Measurements from ENCODE around the gene TMEM248. TPM values are rescaled to one million over a fixed set of nuclear protein-coding genes. Genes with fewer than 3 reads are reported as not detected.

The TMEM248 gene
- total and polyA plus RNA-seq, 2 donors (not counting 1 experiment from before 2014, with no cell fraction given), result 114 to 131 TPM

DNA sequence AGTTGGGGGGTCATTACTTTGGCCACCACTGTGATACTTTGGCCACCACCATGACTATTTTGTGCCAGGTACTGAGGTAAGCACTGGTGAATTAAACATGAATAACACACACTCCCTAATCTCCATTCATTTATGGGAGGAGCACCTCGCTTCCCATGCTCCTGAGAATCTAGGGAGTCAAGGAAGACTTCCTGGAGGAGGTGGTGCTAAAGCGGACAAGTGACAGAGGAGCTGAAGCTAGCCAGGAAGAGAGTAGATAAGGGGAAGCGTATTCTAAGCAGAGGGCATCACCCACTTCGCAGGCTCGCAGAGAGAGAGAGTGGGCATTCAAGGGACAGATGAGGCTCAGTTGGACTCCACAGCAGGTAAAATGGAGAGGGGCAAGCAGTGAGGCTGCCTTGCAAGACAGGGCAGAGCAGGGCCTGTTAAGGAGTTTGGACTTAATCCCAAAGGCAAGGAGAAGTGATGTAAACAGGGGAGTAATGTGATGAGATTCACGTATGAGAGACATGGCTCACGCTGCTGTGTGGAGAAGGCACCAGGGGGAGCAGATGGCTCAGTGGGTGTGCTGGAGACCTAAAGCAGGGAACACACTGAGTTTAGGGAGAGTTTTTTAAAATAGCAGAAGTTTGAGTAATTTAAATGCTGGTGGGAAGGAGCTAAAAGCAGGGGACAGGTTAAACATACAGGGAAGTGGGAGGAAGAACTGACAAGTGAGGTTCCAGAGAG lies 21.3 kb upstream of the TMEM248 start:
- Mint-ChIP-seq H3K27me3 (no peaks in the 10 kb centered on the region), H3K4me1 (no peaks in the 10 kb centered on the region), H3K27ac (no peak overlapping the region), H3K4me3 (no peak overlapping the region), H3K9me3 (ENCODE audit: insufficient read depth) (no peaks in the 10 kb centered on the region)
- TF ChIP-seq, protein P1, sequence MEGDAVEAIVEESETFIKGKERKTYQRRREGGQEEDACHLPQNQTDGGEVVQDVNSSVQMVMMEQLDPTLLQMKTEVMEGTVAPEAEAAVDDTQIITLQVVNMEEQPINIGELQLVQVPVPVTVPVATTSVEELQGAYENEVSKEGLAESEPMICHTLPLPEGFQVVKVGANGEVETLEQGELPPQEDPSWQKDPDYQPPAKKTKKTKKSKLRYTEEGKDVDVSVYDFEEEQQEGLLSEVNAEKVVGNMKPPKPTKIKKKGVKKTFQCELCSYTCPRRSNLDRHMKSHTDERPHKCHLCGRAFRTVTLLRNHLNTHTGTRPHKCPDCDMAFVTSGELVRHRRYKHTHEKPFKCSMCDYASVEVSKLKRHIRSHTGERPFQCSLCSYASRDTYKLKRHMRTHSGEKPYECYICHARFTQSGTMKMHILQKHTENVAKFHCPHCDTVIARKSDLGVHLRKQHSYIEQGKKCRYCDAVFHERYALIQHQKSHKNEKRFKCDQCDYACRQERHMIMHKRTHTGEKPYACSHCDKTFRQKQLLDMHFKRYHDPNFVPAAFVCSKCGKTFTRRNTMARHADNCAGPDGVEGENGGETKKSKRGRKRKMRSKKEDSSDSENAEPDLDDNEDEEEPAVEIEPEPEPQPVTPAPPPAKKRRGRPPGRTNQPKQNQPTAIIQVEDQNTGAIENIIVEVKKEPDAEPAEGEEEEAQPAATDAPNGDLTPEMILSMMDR (IDR thresholded peaks at IDR 0.05), result no peak
- no peak for TF ChIP-seq EZH2 (IDR thresholded peaks at IDR 0.05; ENCODE audit: borderline replicate concordance, insufficient read depth, low read depth, low read length, poor library complexity, severe bottlenecking)
- intact Hi-C loops (cut with micrococcal nuclease), result no loop called here
- Histone ChIP-seq H4K20me1 (ENCODE audit: control insufficient read depth, insufficient read depth, low read length, poor library complexity, severe bottlenecking) (no peaks in the 10 kb centered on the region), H2AFZ (ENCODE audit: insufficient read depth, low read depth, low read length, poor library complexity, severe bottlenecking) (no peak overlapping the region), H3K79me2 (ENCODE audit: control insufficient read depth, insufficient read depth, low read length) (no peaks in the 10 kb centered on the region), H3K9ac (ENCODE audit: low read length) (no peak overlapping the region), H3K27me3 (replicated peaks in 1 of 4; ENCODE audit: control extremely low read depth in 1 of 4, control insufficient read depth in 3 of 4, insufficient read depth in 4 of 4, low read length in 3 of 4) (no peaks in the 10 kb centered on the region), H3K4me2 (replicated peaks; ENCODE audit: low read depth, low read length, poor library complexity, severe bottlenecking) (no peak overlapping the region), H3K9me3 (ENCODE audit: control extremely low read depth in 1 of 3, control insufficient read depth in 2 of 3, insufficient read depth in 1 of 3, low read length in 2 of 3) (no peaks in the 10 kb centered on the region), H3K4me1 (ENCODE audit: control insufficient read depth in 2 of 2, insufficient read depth in 2 of 2, low read length in 2 of 2) (no peaks in the 10 kb centered on the region), H3K36me3 (replicated peaks in 1 of 2; ENCODE audit: control extremely low read depth in 1 of 2, control insufficient read depth in 1 of 2, extremely low read depth in 1 of 2, insufficient read depth in 2 of 2, low read length in 1 of 2) (peaks cover 0 to 13% of the 10 kb centered on the region in 2 experiments), H3K27ac (ENCODE audit: low read length in 2 of 2) (no peak overlapping the region), H3K4me3 (ENCODE audit: control extremely low read depth in 1 of 5, extremely low read depth in 1 of 5, insufficient read depth in 1 of 5, low read depth in 2 of 5, low read length in 4 of 5) (no peak overlapping the region)
- DNase-seq, result no peak
- no peak for ATAC-seq (ENCODE audit: low read depth)
- CTCF ChIA-PET, result no interaction called here
- POLR2A ChIA-PET, result no interaction called here
- WGBS (ENCODE audit: insufficient coverage), result 96% methylated on average over 6 of the region's 7 CpGs

DNA sequence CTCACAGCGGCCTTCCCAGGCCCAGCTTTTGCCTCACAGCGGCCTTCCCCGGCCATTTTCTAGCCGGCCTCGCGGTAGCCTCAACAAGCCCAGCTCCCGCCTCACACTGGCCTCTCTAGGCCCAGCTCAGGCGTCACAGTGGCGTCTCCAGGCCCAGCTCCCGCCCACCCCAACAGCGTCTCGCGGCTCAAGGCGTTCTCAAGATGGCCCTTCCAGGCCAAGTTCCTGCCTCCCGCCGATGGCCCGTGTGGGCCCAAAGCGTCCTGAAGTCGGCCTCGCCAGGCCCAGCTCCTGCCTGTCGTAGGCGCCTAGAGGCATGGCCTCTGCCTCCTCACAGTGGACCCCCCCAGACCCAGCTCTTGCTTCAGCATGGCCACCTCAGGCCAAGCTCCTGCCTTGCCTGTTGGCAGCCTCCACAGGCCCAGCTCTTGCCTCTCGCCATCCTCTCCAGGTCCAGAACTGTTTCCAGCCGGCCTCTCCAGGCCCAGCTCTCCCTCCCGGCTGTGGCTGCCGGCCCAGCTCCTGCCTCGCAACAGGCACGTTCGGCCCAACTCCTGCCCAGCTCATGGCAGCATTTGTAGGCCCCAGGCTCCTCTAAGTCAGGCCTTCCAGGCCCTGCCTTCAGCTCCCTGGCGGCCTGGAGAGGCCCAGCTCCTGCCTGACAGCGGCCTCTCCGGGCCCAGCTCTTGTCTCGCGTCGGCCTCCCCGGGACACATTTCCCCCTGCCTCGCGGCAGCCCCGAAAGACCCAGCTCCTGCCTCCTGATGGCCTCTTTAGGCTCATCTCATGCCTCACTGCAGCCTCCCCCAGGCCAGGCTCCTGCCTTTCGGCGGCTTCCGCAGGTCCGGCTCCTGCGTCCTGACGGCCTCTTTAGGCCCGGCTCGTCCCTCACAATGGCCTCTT lies 18.8 kb upstream of the TMEM248 start:
- no peak overlapping the region for H3K4me3 ChIP-seq (ENCODE audit: control extremely low read depth in 1 of 5, extremely low read depth in 1 of 5, insufficient read depth in 1 of 5, low read depth in 2 of 5, low read length in 4 of 5)
- H3K9ac ChIP-seq (ENCODE audit: low read length), result no peak overlapping the region
- CTCF ChIA-PET, result no interaction called here
- intact Hi-C loops (cut with micrococcal nuclease), result no loop called here
- no peak overlapping the region for H3K27ac ChIP-seq (ENCODE audit: low read length in 2 of 2)
- no peak for ATAC-seq (ENCODE audit: low read depth)
- POLR2A ChIA-PET, result no interaction called here
- no peaks in the 10 kb centered on the region for H3K79me2 ChIP-seq (ENCODE audit: control insufficient read depth, insufficient read depth, low read length)
- Mint-ChIP-seq H3K27ac (no peak overlapping the region), H3K4me1 (no peaks in the 10 kb centered on the region), H3K4me3 (no peak overlapping the region), H3K27me3 (no peaks in the 10 kb centered on the region), H3K9me3 (ENCODE audit: insufficient read depth) (no peaks in the 10 kb centered on the region)
- H3K9me3 ChIP-seq (ENCODE audit: control extremely low read depth in 1 of 3, control insufficient read depth in 2 of 3, insufficient read depth in 1 of 3, low read length in 2 of 3), result no peaks in the 10 kb centered on the region
- no peak overlapping the region for H3K4me2 ChIP-seq (replicated peaks; ENCODE audit: low read depth, low read length, poor library complexity, severe bottlenecking)
- H2AFZ ChIP-seq (ENCODE audit: insufficient read depth, low read depth, low read length, poor library complexity, severe bottlenecking), result no peak overlapping the region
- H4K20me1 ChIP-seq (ENCODE audit: control insufficient read depth, insufficient read depth, low read length, poor library complexity, severe bottlenecking), result no peaks in the 10 kb centered on the region
- H3K27me3 ChIP-seq (replicated peaks in 1 of 4; ENCODE audit: control extremely low read depth in 1 of 4, control insufficient read depth in 3 of 4, insufficient read depth in 4 of 4, low read length in 3 of 4), result no peaks in the 10 kb centered on the region
- no peaks in the 10 kb centered on the region for H3K4me1 ChIP-seq (ENCODE audit: control insufficient read depth in 2 of 2, insufficient read depth in 2 of 2, low read length in 2 of 2)
- H3K36me3 ChIP-seq (replicated peaks in 1 of 2; ENCODE audit: control extremely low read depth in 1 of 2, control insufficient read depth in 1 of 2, extremely low read depth in 1 of 2, insufficient read depth in 2 of 2, low read length in 1 of 2), result peaks cover 0 to 13% of the 10 kb centered on the region in 2 experiments
- DNase-seq, result no peak
- TF ChIP-seq EZH2 (IDR thresholded peaks at IDR 0.05; ENCODE audit: borderline replicate concordance, insufficient read depth, low read depth, low read length, poor library complexity, severe bottlenecking), result no peak
- TF ChIP-seq, protein P1 (IDR thresholded peaks at IDR 0.05), result no peak
- 98% methylated on average over 47 of the region's 47 CpGs for WGBS (ENCODE audit: insufficient coverage)

Measured in B cell (primary cell).